Glomerular endothelial cell (primary cell): ENCODE measurements around the gene MSI2. TPM values are rescaled to one million over a fixed set of nuclear protein-coding genes. Genes with fewer than 3 reads are reported as not detected.

ENCODE experiments used
- DNase-seq: peaks from one replicate; pipeline ENCODE4 v3.0.0-alpha.2; 2011; ENCODE audit warnings: low read depth, low spot score; ENCODE audit errors: extremely low read depth
- total RNA-seq: library from RNA; depleted of rRNA; stranded (reverse); fragments of >200 nt; gene quantifications from 2 replicates; pipeline ENCODE4 v1.2.3, GENCODE V29; 2015

The MSI2 gene
- total RNA-seq, 1 donor from 2014 or later: 15.9 TPM

DNA sequence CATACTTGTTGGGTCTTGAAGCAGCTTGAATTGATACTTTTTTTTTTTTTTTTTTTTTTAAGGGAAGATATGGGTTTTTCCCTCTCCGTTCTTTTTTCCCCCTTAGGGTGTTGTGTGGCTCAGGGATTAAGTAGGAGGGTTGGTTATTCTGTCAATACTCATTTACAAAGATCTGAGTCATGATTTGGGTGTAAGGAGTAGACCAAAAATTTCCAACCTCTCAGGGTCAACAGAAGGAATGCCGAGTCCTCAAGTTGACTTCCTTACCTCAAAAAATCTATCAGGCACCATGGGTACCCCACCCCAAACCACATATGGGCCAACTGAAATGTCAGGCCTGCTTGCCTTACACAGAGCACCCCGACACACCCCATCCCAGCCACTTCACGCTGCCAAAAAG is 258.3 kb downstream of the MSI2 start:
- DNase-seq: no peak

DNA sequence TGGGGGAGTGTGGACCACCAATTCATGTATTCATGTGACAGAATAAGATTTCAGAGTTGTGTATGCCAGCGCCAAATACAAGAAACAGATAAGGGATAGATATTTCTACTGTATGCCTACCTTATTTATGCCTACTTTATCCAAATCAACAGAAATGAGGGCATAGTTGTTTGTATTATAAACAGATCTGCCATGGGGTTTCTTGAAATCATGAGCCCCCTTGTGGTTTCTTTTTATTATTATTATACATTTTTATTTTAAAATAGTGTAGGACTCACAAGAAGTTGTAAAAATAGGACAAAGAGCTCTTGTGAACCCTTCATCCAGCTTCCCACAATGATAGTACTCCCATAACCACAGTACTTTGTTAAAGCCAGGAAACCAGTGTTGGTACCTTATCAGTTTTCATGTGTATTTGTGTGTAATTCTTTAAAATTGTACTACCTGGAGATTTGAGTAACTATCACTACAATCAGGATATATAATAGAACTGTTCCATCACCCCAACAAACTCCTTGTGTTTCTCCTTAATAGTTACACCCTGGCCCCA is 259.4 kb downstream of the MSI2 start:
- no peak for DNase-seq

DNA sequence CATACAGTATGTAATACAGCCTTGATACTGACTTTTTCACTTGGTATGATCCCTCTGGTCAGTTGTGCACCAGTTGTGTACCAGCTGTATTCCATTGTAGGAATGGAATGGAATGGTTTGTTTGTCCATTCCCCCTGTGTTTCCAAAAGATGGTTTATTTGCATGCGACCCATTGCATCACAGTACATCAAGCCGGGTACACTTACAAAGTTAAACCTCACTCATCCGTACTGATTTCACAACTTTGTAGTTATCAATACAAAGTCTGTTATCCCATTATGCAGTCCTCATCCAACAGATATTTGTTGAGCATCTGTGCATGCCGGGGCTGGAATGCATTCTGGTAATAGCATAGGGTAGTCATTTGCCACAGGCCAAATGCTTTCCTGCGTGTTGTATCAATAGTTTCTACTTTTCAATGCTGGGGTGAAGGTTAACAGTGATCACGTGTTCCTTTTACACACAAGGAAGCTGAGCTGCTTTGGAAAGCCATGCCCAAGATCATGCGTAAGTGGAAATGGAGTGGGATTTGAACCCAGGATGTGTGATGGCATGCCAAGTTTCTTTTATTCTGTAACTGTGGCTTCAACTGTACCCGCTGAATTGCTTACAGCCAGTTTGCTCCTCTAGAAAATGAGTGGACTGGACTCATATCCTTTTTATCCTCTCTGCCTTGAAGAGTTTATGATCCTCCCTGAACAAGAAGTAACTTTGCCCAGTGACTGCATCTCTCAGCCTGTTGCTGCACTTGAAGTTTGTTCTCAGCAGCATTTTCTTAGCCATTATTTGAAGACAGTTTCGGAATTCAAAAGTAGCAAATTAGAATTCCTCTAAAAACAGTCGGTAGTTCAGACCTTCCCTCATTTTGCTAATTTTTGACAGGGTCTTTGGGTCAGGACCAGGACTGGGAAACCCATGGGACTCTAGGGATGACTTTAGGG is 260.2 kb downstream of the MSI2 start:
- no peak for DNase-seq

DNA sequence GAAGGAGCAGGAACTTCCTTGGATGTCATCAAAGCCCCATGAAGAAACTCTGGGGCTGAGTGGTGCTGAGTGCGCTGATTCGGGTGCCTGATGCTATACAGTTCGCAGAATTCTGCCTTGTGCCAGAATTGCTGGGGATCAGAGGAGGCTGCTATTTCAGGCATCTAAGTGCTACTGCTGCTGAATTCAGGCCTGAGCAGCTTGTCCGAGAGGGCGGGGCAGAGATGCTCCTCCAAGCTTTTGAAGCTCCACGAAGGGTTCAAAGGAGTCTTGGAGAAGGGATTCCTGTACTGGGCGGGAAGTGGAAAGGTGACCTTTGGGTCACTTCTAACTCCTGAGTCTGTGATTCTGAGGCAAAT is 260.9 kb downstream of the MSI2 start:
- DNase-seq: no peak

DNA sequence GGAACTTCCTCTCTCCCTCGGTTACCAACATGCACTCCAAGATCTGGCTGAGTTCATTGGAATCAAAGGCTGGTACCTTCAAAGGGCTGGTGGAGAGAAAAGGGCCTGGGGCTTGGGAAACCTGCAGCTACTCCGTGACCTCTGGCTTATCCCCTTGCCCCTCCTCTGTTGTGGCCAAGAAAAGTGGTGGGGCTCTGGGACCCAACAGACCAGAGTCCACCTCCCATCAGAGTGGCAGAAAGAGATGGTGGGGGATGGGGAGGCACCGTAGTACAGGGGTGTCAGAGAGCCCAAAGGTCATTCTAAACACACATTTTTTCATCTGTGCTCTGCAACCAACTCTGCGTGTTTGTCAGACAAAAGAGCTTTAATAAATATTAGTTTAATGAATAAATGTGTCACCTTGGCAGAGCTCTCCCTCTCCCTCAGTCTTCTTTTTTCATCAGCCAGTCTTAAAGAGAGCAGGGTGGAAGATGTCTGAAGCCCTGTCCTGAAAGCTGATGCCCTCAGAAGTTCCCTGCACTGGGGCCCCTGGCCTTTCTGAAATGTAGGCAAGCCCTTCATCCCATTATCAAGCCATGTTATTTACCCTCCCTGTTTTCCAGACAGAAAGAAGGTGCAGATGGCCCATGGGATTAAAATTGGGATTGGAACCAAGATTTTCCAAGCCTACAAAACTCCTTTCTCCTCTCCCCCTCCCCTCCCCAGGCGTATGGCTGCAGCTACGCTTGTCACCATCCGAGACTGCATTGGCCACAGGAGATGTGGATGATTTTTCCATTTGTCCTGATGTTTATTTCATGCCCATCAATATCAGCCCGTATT is 261.5 kb downstream of the MSI2 start:
- no peak for DNase-seq

DNA sequence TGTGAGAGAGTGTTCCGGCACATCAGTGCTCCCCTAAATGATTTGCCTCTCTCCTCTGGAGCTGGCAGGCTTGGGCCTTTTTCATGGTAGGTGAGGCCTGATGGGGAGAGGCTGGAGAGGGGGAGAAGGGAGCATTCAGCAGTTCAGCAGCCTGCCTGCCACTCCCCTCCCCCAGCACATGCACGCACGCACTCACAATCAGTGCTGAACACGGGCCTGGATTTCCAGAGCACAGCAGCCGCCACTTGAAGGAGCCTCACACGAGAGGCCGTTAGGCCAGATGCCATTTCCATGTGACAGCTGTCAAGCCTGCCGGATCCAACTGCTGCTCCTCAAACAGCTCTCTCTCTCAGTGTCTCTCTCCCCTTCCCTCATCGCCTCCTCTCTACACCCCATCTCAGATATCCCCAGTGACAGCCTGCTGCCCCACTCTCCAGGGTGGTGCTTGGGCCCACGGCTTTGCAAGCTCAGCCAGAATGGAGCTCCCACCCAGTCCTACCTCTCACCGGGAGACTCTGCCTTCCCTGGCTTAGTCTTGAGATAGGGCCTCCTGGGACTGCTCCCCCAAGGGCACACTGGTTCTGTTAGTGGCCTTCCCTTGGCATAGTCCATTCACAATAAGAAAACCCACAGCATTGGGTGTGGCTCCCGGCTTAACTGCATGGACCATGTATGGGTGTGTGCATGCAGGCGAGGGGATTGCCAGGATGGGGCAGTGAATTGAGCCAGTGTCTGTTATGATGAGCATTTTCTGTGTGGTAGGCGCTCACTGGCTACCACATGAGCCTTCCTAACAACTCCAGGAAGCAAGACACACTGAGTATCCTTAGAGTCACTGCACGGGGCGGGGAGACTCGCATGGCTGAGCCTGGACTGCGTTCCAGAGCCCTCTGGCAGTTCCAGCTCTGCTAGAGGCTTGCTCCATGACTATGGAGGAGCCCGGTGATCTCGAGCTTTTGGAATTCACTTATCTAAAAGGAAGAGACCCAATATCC is 262.6 kb downstream of the MSI2 start:
- DNase-seq: no peak

DNA sequence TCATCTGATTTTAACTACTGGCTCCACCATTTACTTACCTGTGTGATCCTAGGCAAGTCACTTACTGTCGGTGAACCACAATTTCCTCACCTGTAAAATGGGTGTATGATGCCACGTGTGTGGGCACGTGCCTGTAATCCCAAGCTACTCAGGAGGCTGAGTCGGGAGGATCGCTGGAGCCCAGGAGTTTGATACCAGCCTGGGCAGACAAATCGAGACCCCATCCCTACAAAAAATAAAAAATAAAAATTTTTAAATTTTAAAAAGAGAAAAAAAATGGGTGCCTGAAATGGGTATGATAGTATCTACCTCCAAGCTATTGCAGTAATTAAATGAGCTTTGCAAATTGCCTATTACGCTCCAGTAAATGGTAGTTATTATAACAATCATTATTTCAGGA is 263.5 kb downstream of the MSI2 start:
- no peak for DNase-seq

DNA sequence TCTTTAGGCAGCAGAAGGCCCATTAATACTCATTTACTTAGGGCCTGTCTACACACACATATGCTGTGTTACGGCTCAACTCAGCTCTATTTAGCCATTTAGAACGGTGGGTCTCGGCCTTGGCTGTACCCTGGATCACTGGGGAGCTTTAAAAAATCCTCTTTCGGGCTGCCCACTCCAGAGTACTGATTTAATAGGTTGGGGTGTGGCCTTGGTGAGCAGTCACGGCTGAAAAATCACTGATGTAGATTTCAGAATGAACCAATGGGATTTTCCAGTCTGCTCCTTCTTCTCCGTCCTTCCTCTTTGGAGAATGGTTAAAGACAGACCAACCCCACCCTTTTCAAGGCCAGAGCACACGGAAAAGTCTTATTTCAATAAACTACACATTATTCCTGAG is 265.3 kb downstream of the MSI2 start:
- DNase-seq: no peak

DNA sequence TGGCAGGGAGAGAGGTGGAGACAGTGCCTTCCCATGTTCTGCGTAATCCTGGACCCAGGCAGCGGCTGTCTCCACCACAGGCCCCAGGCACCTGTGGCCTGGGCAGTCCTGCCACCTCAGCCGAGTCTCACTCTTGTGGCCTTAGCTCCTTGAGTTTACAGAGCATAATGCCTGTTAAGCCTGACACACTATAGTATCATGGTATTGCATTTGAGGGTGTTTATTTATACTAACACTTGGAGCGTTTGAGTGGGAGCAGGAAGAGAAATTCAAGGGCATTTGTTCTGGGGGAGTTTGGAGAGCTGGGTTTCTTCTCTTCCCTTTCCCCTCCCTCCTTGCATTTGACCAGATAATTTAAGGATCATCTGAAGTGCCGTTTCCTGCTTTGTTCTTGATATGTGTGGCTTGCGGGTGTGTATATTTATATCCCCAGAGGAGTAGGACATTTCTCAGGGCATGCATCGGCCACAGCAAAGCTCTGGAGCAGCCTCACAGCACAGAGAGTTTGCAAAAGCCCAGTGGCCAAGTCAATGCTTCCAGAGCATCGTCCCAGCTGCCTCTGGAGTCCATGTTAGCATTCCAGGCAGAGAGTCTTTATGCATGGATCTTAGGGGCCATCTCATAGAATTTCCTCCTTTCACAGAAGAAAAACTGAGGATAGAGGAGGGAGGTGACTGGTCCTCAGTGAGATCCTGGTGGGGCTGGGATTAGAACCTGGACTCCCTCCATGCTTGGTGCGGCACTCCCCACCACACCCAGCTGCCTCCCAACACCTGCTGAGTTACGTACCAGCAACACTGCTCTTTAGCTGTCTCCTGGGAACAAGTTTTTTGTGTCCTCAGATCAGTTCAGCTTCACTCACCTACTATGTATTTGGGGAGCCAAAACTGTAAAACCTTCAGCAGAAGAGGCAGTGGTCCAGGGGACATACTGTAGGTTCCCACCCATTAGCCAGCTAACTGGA is 266.0 kb downstream of the MSI2 start:
- no peak for DNase-seq

DNA sequence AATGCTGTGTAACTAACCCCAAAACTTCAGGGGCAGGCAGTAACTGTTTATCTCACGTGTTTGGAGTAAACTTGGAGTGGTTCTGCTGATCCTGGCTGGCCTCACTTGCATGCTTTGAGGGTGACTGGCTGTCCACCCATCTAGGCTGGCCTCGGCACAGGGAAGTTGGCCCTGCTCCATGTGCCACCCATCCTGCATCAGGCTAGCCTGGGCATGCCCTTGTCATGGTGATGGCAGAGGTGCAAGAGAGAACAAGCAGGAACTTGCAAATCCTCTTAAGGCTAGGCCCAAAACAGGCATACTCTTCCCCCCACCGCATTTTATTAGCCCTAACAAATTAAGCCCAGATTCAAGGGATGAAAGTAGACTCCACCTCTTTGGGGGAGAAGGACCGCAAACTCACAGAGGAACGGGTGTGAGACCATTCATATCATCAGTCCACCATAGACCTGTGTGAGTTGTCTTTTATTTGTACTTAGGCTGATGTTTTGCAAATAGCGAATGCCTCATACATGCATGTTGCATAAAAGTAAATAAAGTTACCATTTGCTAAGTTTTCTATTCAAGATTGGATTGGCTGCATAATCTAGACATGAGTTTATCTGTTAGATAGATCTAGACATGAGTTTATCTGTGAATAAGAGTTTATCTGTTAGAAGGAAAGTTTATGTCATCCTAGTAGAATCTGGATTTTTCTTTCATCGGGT is 267.8 kb downstream of the MSI2 start:
- DNase-seq: no peak

DNA sequence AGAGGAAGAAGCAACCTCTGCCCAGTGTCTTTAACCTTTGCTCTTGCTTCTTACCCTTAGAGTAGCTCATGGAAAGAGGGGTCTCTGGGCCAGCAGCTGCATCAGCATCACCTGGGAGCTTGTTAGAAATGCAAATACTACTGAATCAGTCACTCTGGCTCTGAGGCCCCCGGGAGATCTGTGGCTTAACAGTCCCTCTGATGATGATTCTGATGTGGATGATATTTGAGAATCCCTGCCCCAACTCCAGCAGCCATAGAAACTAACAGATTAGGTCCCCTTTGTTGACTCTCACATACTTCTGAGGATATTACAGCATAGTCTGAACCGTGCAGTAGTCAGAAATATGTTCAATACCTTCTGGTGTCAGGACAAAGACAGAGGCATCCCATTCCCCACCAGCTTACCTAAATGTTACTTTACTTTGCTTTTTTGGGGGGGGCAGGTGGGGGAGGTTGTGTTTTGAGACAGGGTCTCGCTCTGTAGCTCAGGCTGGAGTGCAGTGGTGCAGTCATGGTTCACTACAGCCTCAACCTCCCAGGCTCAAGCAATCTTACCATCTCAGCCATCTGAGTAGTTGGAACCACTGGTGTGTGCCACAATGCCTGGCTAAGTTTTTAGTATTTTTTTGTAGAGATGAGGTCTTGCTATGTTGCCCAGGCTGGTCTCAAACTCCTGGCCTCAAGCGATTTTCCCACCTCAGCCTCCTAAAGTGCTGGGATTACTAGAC is 268.7 kb downstream of the MSI2 start:
- no peak for DNase-seq

DNA sequence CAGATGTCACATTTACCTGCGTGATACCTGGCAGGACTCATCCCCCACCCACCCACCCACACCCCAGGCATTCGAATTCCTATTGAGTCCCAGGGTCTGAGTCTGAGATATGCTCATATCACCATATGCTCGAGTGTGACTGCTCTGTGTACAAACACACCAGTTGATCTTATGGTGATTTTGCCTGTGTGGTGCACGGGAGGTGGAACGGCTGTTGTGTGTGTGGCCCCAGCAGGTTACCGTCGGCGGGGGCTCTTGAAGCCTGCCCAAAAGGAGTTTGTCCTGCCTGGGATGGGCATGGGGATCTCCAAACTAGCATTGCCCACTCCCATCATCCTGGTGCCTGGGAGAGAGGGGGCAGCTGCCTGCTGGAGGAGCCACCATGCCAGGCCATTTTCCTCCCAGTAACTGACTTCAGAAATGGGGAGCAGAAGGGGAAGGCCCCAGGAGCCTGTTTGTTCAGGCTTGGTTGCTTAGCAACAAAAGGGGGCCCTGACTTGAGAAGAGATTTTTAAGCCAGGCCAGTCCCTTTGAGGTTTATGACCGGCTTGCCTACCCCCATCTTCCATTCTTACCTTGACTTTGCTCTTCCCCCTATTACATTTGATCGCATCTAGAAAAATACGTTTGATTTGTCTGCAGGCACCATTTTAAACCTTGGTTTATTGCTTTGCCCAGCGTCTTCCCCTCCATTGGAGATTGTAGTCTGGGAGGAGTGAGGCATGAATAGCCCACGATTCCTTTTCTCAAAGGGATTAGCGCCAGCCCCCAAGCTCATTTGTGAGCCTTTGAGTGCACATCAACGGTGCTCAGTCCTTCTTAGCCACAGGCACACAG is 271.1 kb downstream of the MSI2 start:
- DNase-seq: no peak

DNA sequence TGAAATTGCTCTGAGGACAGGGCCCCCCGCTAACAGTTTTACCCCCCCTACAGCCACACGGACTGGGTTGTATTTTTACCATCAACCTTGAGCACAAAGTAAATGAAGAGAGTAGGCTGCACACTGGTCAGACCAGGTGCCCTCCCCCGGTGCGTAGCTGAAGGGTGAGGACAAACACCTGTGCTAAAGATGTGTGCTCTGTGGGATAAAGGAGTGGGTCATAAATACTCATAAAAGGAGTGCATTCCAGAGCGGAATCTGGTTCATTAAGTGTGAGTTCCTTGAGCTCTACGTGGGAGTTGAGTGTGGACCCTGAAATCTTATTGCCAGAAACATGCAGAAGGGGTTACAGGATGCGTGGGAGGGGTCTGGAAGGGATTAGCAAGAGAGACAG is 271.7 kb downstream of the MSI2 start:
- no peak for DNase-seq

DNA sequence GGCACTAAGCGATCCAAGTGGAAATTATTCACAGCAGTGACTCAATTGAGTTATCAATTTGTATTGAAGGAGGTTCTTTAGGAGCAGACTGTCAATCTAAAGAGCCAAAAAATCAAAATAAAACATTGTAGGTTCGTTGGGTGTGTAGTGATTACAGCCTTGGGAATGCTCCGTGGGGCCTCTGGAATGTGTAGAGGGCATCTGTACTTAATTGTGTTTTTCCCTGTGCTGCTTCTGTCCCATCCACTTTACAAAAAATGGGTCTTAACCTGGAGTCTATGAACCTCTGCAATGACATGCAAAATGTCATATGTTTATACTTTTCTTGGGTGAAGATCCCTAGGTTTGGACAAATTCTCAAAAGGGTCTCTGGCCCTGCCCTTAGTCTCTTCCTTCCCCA is 273.7 kb downstream of the MSI2 start:
- DNase-seq: no peak

DNA sequence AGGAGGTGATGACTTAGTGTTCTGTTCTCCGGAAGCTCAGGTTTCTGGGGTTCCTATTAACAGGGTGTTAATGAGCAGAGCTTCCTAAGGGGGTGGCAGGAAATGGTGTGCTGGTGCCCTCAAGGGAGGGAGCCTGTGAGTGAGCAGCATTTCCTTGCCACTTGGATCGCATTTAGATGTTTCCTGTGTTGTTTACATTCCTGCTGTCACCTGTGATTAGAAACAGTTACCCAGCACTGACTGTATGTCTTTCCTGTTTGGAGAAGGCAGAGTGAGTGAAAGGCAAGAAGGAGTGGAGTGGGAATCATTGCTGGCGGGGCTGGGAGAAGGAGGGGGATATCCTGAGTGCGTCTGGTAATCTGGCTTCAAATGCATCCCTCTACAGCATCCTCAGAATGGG is 274.2 kb downstream of the MSI2 start:
- no peak for DNase-seq

DNA sequence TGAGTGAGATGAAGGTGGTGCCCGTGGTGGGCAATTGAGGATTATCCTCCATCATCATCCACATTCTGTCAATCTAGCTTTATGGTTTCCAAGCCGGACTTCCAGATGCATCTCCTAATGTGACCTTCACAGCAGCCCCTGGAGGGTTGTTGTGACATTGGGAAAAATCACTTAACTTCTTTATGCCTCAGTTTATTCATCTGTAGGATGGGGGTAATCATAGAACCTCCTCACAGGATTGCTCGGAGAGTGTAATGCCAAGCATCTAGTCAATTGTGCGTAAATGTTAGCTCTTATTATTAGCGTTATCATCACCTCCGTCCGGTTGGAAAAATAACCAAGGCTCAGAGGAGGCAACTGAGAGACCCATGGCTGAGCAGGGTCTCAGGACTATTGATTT is 274.8 kb downstream of the MSI2 start:
- DNase-seq: no peak
